Esophagus muscularis mucosa (tissue), 4 donors: ENCODE data around the gene FTH1. TPM values are rescaled to one million over a fixed set of nuclear protein-coding genes. Genes with fewer than 3 reads are reported as not detected.
A peak's percentile ranks its signal among the peaks of the same experiment; 100 is the strongest.

Experiments used
- DNase-seq: peaks from one replicate; pipeline ENCODE4 v3.0.0-alpha.2; 2017; ENCODE audit errors: extremely low spot score
- H3K27ac ChIP-seq, 4 donors: fragments of 200-600 bp; sonication (generic); replicated peaks in 1 of 4; 1 replicate in 3 of 4; 2 replicates in 1 of 4; pipeline ENCODE4 v1.5.1; 2016 to 2019; ENCODE audit warnings: mild to moderate bottlenecking in 1 of 4
- H3K27me3 ChIP-seq, 4 donors: fragments of 200-600 bp; sonication (generic); one replicate each; pipeline versions ENCODE4 v1.5.1 to v1.6.0; 2016 to 2019
- H3K36me3 ChIP-seq, 4 donors: fragments of 200-600 bp; sonication (generic); one replicate each; pipeline ENCODE4 v1.5.1; 2016 to 2019
- H3K4me1 ChIP-seq, 4 donors: fragments of 200-600 bp; sonication (generic); one replicate each; pipeline ENCODE4 v1.5.1; 2016 to 2019
- H3K4me3 ChIP-seq, 4 donors: fragments of 200-600 bp; sonication (generic); 1 replicate in 2 of 4; 2 replicates in 2 of 4; pipeline ENCODE4 v1.5.1; 2016 to 2019; ENCODE audit warnings: mild to moderate bottlenecking in 4 of 4, moderate library complexity in 1 of 4
- H3K9me3 ChIP-seq, 4 donors: fragments of 200-600 bp; sonication (generic); 1 replicate in 3 of 4; 2 replicates in 1 of 4; pipeline ENCODE4 v1.5.1; 2016 to 2019
- CTCF ChIP-seq, 3 experiments: fragments of 200-600 bp in 2 of 3; fragments of 450-650 bp in 1 of 3; sonication (generic) in 2 of 3; IDR thresholded peaks; one replicate each; pipeline ENCODE4 v1.5.1; 2017 to 2019; ENCODE audit warnings: antibody characterized with exemption in 3 of 3, mild to moderate bottlenecking in 2 of 3, moderate library complexity in 1 of 3
- EP300 ChIP-seq: sonication (generic); formaldehyde crosslinking; IDR thresholded peaks from one replicate; pipeline ENCODE4 v1.6.1; 2017; ENCODE audit warnings: antibody characterized with exemption
- POLR2A ChIP-seq: fragments of 450-650 bp; IDR thresholded peaks from one replicate; pipeline ENCODE4 v1.6.1; 2017; ENCODE audit warnings: antibody characterized with exemption, moderate library complexity, mild to moderate bottlenecking, low read depth
- POLR2AphosphoS5 ChIP-seq, 2 donors: sonication (generic); formaldehyde crosslinking; IDR thresholded peaks; one replicate each; pipeline ENCODE4 v1.6.1; 2017; ENCODE audit warnings: antibody characterized with exemption in 2 of 2
- WGBS: methylation state at CpG from one replicate; pipeline ENCODE4 v1.1.5; 2018; 5-methylcytosine and 5-hydroxymethylcytosine counted together
- intact Hi-C: fragments of 100-400 bp; cut with DNase I; formaldehyde crosslinking; loops from one replicate; pipeline ENCODE4 v1.15.1; 2023
- total RNA-seq, 4 donors: library from RNA; depleted of rRNA; stranded (reverse); fragments of >200 nt; gene quantifications; one replicate each; pipeline versions ENCODE4 v1.1.0 to v1.2.1, GENCODE V29; 2016

FTH1 gene
- total RNA-seq, 4 donors from 2014 or later, result 1,795 to 3,027 (median 2,719) TPM

GRCh38 chr11:62001450-62002191, 34.2 kb upstream of the FTH1 start:
- WGBS, result 61% methylated on average over 12 of the region's 12 CpGs
- DNase-seq, result no peak
- no peak for TF ChIP-seq EP300
- no peak for TF ChIP-seq POLR2AphosphoS5 (IDR thresholded peaks at IDR 0.05)
- TF ChIP-seq POLR2A, result no peak
- no peak for TF ChIP-seq CTCF (IDR thresholded peaks at IDR 0.05)
- intact Hi-C loops, result no loop called here
- no peaks in the 10 kb centered on the region for H3K27me3 ChIP-seq
- peaks cover 0 to 10% (median 8%) of the 10 kb centered on the region in 4 donors for H3K9me3 ChIP-seq
- no peak overlapping the region for H3K4me3 ChIP-seq
- H3K27ac ChIP-seq, result peak overlapping the region in 1 of 4 donors; percentile 39
- peaks cover 0 to 20% (median 5%) of the 10 kb centered on the region in 4 donors for H3K4me1 ChIP-seq
- H3K36me3 ChIP-seq, result no peaks in the 10 kb centered on the region

GRCh38 chr11:62000539-62001446, 33.4 kb upstream of the FTH1 start:
- no peak overlapping the region for H3K4me3 ChIP-seq
- WGBS, result 91% methylated on average over 22 of the region's 23 CpGs
- H3K27ac ChIP-seq, result no peak overlapping the region
- peaks cover 0 to 10% (median 8%) of the 10 kb centered on the region in 4 donors for H3K9me3 ChIP-seq
- intact Hi-C loops, result no loop called here
- H3K27me3 ChIP-seq, result no peaks in the 10 kb centered on the region
- DNase-seq, result no peak
- H3K4me1 ChIP-seq, result peaks cover 0 to 20% (median 5%) of the 10 kb centered on the region in 4 donors
- TF ChIP-seq CTCF (IDR thresholded peaks at IDR 0.05) (no peak), POLR2AphosphoS5 (IDR thresholded peaks at IDR 0.05) (no peak)
- H3K36me3 ChIP-seq, result no peaks in the 10 kb centered on the region

GRCh38 chr11:61999141-61999975, 31.9 kb upstream of the FTH1 start:
- Histone ChIP-seq H3K9me3 (peaks cover 0 to 10% (median 8%) of the 10 kb centered on the region in 4 donors), H3K36me3 (no peaks in the 10 kb centered on the region), H3K4me1 (peaks cover 0 to 7% (median 2%) of the 10 kb centered on the region in 4 donors), H3K4me3 (no peak overlapping the region), H3K27me3 (no peaks in the 10 kb centered on the region), H3K27ac (no peak overlapping the region)
- WGBS, result 97% methylated on average over 7 of the region's 7 CpGs
- intact Hi-C loops, result loop anchor here (10.0 kb wide), 1 partner anchor 45 kb away; no protein-coding TSS in a partner anchor
- TF ChIP-seq POLR2A (no peak), EP300 (no peak), POLR2AphosphoS5 (IDR thresholded peaks at IDR 0.05) (no peak), CTCF (IDR thresholded peaks at IDR 0.05) (no peak)
- no peak for DNase-seq

- Histone ChIP-seq H3K27me3 (no peaks in the 10 kb centered on the region), H3K4me3 (no peak overlapping the region), H3K36me3 (no peaks in the 10 kb centered on the region), H3K9me3 (peaks cover 0 to 10% (median 8%) of the 10 kb centered on the region in 4 donors), H3K27ac (no peak overlapping the region), H3K4me1 (peaks cover 0 to 4% (median 0%) of the 10 kb centered on the region in 4 donors)
- whole genome bisulfite sequencing, result 98% methylated on average over 4 of the region's 4 CpGs
- no peak for DNase-seq
- intact Hi-C loops, result loop anchor here (10.0 kb wide), 1 partner anchor 48 kb away; no protein-coding TSS in a partner anchor
- TF ChIP-seq CTCF (IDR thresholded peaks at IDR 0.05), result no peak
- no peak for TF ChIP-seq POLR2A
- no peak for TF ChIP-seq EP300
- TF ChIP-seq POLR2AphosphoS5 (IDR thresholded peaks at IDR 0.05), result no peak
Measured at GRCh38 chr11:61996933-61997332, 29.5 kb upstream of the FTH1 start.
